ENCODE measurements around the gene IQGAP2. TPM values are rescaled to one million over a fixed set of nuclear protein-coding genes. Genes with fewer than 3 reads are reported as not detected.

IQGAP2 gene
- total and polyA plus RNA-seq, 5 donors from 2014 or later = 53.9 to 214 (median 61.4) TPM

DNA sequence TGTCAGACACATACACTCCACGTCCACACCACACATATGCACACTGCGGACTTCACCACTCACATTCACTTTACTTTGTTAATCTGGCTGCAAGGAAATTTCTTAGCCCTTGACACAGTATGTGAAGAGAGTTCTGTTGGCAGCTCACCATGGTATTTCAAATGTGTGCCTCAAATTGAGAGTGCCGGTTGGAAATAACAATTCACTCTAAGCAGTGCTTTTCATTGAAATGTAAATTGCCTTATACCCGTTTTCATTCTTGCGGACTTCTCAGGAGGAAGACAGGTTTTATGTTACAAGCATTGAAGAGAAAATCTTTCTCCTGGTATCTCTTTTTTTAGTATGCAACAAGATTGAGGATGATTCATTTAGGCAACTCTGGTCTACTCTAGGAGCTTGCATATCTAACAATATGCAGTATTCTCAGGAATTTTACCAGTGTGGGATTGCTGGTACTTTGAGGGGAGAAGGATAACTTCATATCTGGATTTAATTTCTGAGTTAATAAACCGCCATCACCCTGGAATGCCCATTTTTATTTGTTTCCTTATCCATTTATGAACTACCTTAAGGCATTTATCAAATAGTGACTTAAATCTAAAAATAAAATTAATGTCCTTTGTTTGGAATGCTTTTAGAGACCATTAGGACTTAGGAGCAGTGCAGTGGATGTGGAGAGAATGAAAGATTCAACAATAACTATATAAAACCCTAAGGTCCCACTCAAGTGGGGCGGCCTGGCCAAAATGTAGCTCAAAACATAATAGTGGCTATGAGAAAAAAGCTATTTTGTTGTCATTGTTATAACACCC is 87.0 kb downstream of the IQGAP2 start:
- H3K4me1 Mint-ChIP-seq = peaks cover 45 to 77% (median 53%) of the 10 kb centered on the region in 4 donors
- H3K4me3 Mint-ChIP-seq = peak overlapping the region in 1 of 4 donors; percentile 24
- Histone ChIP-seq H3K27me3 (ENCODE audit: control insufficient read depth, insufficient read depth, low read length) (no peaks in the 10 kb centered on the region), H3K4me3 (ENCODE audit: low read depth, low read length) (no peak overlapping the region), H3K36me3 (ENCODE audit: control insufficient read depth, insufficient read depth, low read length) (peaks cover 2% of the 10 kb centered on the region), H3K4me1 (ENCODE audit: control insufficient read depth, insufficient read depth, low read length, poor library complexity, severe bottlenecking) (peaks cover 9% of the 10 kb centered on the region), H3K9me3 (ENCODE audit: control insufficient read depth in 2 of 2, low read length in 2 of 2) (no peaks in the 10 kb centered on the region), H3K27ac (ENCODE audit: insufficient read depth, low read length, poor library complexity, severe bottlenecking) (no peak overlapping the region)
- H3K9me3 Mint-ChIP-seq = no peaks in the 10 kb centered on the region
- peak overlapping the region in 1 of 3 donors; percentile 41 for H3K27ac Mint-ChIP-seq
- ATAC-seq (ENCODE audit: low read depth in 2 of 2) = no peak
- H3K27me3 Mint-ChIP-seq = no peaks in the 10 kb centered on the region
- H3K36me3 Mint-ChIP-seq = peaks cover 26% of the 10 kb centered on the region
- no peak for DNase-seq

DNA sequence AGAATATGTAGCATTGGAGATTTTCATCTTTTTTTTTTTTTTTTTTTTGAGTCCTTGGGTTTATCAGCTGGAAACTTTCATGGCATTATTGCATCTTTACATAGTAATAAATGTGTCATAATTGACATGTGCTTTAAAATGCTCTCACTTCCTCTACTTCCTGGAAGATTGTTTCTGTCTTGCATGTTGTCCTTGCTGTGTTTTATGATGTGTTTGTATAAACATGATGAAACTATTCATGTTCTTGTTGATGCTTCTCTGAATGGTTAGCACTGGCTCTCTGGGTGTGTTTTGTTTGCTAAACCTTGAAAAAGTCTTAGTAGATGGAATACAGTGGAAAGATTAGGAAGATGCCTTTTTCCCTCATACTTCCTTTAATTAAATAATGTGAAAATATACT is 87.9 kb downstream of the IQGAP2 start:
- Histone ChIP-seq H3K9me3 (ENCODE audit: control insufficient read depth in 2 of 2, low read length in 2 of 2) (no peaks in the 10 kb centered on the region), H3K4me1 (ENCODE audit: control insufficient read depth, insufficient read depth, low read length, poor library complexity, severe bottlenecking) (peaks cover 9% of the 10 kb centered on the region), H3K4me3 (ENCODE audit: low read depth, low read length) (no peak overlapping the region), H3K27ac (ENCODE audit: insufficient read depth, low read length, poor library complexity, severe bottlenecking) (no peak overlapping the region), H3K27me3 (ENCODE audit: control insufficient read depth, insufficient read depth, low read length) (no peaks in the 10 kb centered on the region), H3K36me3 (ENCODE audit: control insufficient read depth, insufficient read depth, low read length) (peaks cover 6% of the 10 kb centered on the region)
- Mint-ChIP-seq H3K9me3 (no peaks in the 10 kb centered on the region), H3K36me3 (peaks cover 31% of the 10 kb centered on the region), H3K4me1 (peaks cover 45 to 77% (median 55%) of the 10 kb centered on the region in 4 donors), H3K27ac (peak overlapping the region in 1 of 3 donors; percentile 10), H3K4me3 (no peak overlapping the region), H3K27me3 (no peaks in the 10 kb centered on the region)
- no peak for DNase-seq
- ATAC-seq (ENCODE audit: low read depth in 2 of 2) = no peak

DNA sequence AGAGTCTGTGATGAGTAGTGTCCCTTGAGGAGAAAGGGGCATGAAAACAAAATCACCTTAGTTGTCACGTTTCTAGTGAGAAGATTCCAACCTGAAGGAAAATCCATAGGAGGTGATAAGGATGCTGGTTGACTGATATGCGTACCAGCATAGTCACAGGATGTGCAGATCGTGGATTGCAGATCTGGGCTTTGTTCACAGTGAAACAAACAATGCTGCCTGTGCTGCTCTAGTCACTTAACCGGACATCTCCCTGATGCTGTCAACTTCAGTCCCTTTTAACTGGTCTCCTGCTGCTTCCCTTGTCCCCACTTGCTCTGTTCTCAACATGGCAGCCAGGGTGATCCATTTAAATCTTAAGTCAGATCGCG is 89.7 kb downstream of the IQGAP2 start:
- Histone ChIP-seq H3K4me3 (ENCODE audit: low read depth, low read length) (no peak overlapping the region), H3K27ac (ENCODE audit: insufficient read depth, low read length, poor library complexity, severe bottlenecking) (no peak overlapping the region), H3K27me3 (ENCODE audit: control insufficient read depth, insufficient read depth, low read length) (no peaks in the 10 kb centered on the region), H3K36me3 (ENCODE audit: control insufficient read depth, insufficient read depth, low read length) (peaks cover 6% of the 10 kb centered on the region), H3K9me3 (ENCODE audit: control insufficient read depth in 2 of 2, low read length in 2 of 2) (no peaks in the 10 kb centered on the region), H3K4me1 (ENCODE audit: control insufficient read depth, insufficient read depth, low read length, poor library complexity, severe bottlenecking) (peaks cover 17% of the 10 kb centered on the region)
- DNase-seq = no peak
- peaks cover 50 to 80% (median 59%) of the 10 kb centered on the region in 4 donors for H3K4me1 Mint-ChIP-seq
- no peaks in the 10 kb centered on the region for H3K27me3 Mint-ChIP-seq
- H3K27ac Mint-ChIP-seq = peak overlapping the region; percentile 27 to 83 (median 37)
- H3K9me3 Mint-ChIP-seq = no peaks in the 10 kb centered on the region
- H3K4me3 Mint-ChIP-seq = no peak overlapping the region
- ATAC-seq (ENCODE audit: low read depth in 2 of 2) = no peak
- peaks cover 36% of the 10 kb centered on the region for H3K36me3 Mint-ChIP-seq

- Mint-ChIP-seq H3K27ac (peak overlapping the region; percentile 37 to 83 (median 64)), H3K9me3 (no peaks in the 10 kb centered on the region), H3K4me3 (peak overlapping the region in 2 of 4 donors; percentile 17 to 26), H3K36me3 (peaks cover 36% of the 10 kb centered on the region), H3K27me3 (no peaks in the 10 kb centered on the region), H3K4me1 (peaks cover 54 to 81% (median 62%) of the 10 kb centered on the region in 4 donors)
- H3K27me3 ChIP-seq (ENCODE audit: control insufficient read depth, insufficient read depth, low read length) = no peaks in the 10 kb centered on the region
- H3K4me3 ChIP-seq (ENCODE audit: low read depth, low read length) = no peak overlapping the region
- H3K4me1 ChIP-seq (ENCODE audit: control insufficient read depth, insufficient read depth, low read length, poor library complexity, severe bottlenecking) = peaks cover 19% of the 10 kb centered on the region
- no peak overlapping the region for H3K27ac ChIP-seq (ENCODE audit: insufficient read depth, low read length, poor library complexity, severe bottlenecking)
- ATAC-seq (ENCODE audit: low read depth in 2 of 2) = no peak
- peaks cover 6% of the 10 kb centered on the region for H3K36me3 ChIP-seq (ENCODE audit: control insufficient read depth, insufficient read depth, low read length)
- no peak for DNase-seq
- no peaks in the 10 kb centered on the region for H3K9me3 ChIP-seq (ENCODE audit: control insufficient read depth in 2 of 2, low read length in 2 of 2)
Observed at GRCh38 chr5:76493190-76493837, 90.2 kb downstream of the IQGAP2 start.

GRCh38 chr5:76494201-76494600 is 91.1 kb downstream of the IQGAP2 start:
- Histone ChIP-seq H3K4me1 (ENCODE audit: control insufficient read depth, insufficient read depth, low read length, poor library complexity, severe bottlenecking) (peaks cover 19% of the 10 kb centered on the region), H3K9me3 (ENCODE audit: control insufficient read depth in 2 of 2, low read length in 2 of 2) (no peaks in the 10 kb centered on the region), H3K4me3 (ENCODE audit: low read depth, low read length) (no peak overlapping the region), H3K27ac (ENCODE audit: insufficient read depth, low read length, poor library complexity, severe bottlenecking) (no peak overlapping the region), H3K36me3 (ENCODE audit: control insufficient read depth, insufficient read depth, low read length) (peaks cover 6% of the 10 kb centered on the region), H3K27me3 (ENCODE audit: control insufficient read depth, insufficient read depth, low read length) (no peaks in the 10 kb centered on the region)
- peak overlapping the region in 1 of 3 donors; percentile 72 for H3K27ac Mint-ChIP-seq
- no peaks in the 10 kb centered on the region for H3K9me3 Mint-ChIP-seq
- peaks cover 36% of the 10 kb centered on the region for H3K36me3 Mint-ChIP-seq
- no peak for ATAC-seq (ENCODE audit: low read depth in 2 of 2)
- no peak for DNase-seq
- peaks cover 60 to 84% (median 63%) of the 10 kb centered on the region in 4 donors for H3K4me1 Mint-ChIP-seq
- H3K4me3 Mint-ChIP-seq = peak overlapping the region in 1 of 4 donors; percentile 44
- H3K27me3 Mint-ChIP-seq = no peaks in the 10 kb centered on the region

GRCh38 chr5:76495870-76496269 is 92.8 kb downstream of the IQGAP2 start:
- H3K4me3 Mint-ChIP-seq = peak overlapping the region in 1 of 4 donors; percentile 13
- DNase-seq (no peak), ATAC-seq (ENCODE audit: low read depth in 2 of 2) (no peak)
- no peaks in the 10 kb centered on the region for H3K9me3 ChIP-seq (ENCODE audit: control insufficient read depth in 2 of 2, low read length in 2 of 2)
- peaks cover 13% of the 10 kb centered on the region for H3K4me1 ChIP-seq (ENCODE audit: control insufficient read depth, insufficient read depth, low read length, poor library complexity, severe bottlenecking)
- peak overlapping the region in 2 of 3 donors; percentile 24 to 68 for H3K27ac Mint-ChIP-seq
- peaks cover 6% of the 10 kb centered on the region for H3K36me3 ChIP-seq (ENCODE audit: control insufficient read depth, insufficient read depth, low read length)
- no peak overlapping the region for H3K27ac ChIP-seq (ENCODE audit: insufficient read depth, low read length, poor library complexity, severe bottlenecking)
- H3K4me1 Mint-ChIP-seq = peaks cover 57 to 79% (median 61%) of the 10 kb centered on the region in 4 donors
- H3K9me3 Mint-ChIP-seq = no peaks in the 10 kb centered on the region
- H3K27me3 Mint-ChIP-seq = no peaks in the 10 kb centered on the region
- H3K4me3 ChIP-seq (ENCODE audit: low read depth, low read length) = no peak overlapping the region
- no peaks in the 10 kb centered on the region for H3K27me3 ChIP-seq (ENCODE audit: control insufficient read depth, insufficient read depth, low read length)
- peaks cover 26% of the 10 kb centered on the region for H3K36me3 Mint-ChIP-seq

GRCh38 chr5:76497065-76497460 is 94.0 kb downstream of the IQGAP2 start:
- no peak overlapping the region for H3K27ac Mint-ChIP-seq

More at GRCh38 chr5:76497065-76497460, 94.0 kb downstream of the IQGAP2 start:
- no peak for DNase-seq
- no peak for ATAC-seq (ENCODE audit: low read depth in 2 of 2)
- H3K36me3 Mint-ChIP-seq = peaks cover 27% of the 10 kb centered on the region
- H3K27ac ChIP-seq (ENCODE audit: insufficient read depth, low read length, poor library complexity, severe bottlenecking) = no peak overlapping the region
- peaks cover 52 to 74% (median 56%) of the 10 kb centered on the region in 4 donors for H3K4me1 Mint-ChIP-seq
- peaks cover 14% of the 10 kb centered on the region for H3K4me1 ChIP-seq (ENCODE audit: control insufficient read depth, insufficient read depth, low read length, poor library complexity, severe bottlenecking)
- H3K36me3 ChIP-seq (ENCODE audit: control insufficient read depth, insufficient read depth, low read length) = peaks cover 4% of the 10 kb centered on the region
- H3K9me3 ChIP-seq (ENCODE audit: control insufficient read depth in 2 of 2, low read length in 2 of 2) = no peaks in the 10 kb centered on the region
- H3K27me3 Mint-ChIP-seq = no peaks in the 10 kb centered on the region
- H3K27me3 ChIP-seq (ENCODE audit: control insufficient read depth, insufficient read depth, low read length) = no peaks in the 10 kb centered on the region
- H3K4me3 Mint-ChIP-seq = no peak overlapping the region
- no peak overlapping the region for H3K4me3 ChIP-seq (ENCODE audit: low read depth, low read length)
- peaks cover 0 to 2% (median 0%) of the 10 kb centered on the region in 7 donors for H3K9me3 Mint-ChIP-seq
